HEK293T (cell line): ENCODE measurements around the gene STOML3.

Experiments used
- ARNT ChIP-seq: fragments of 450-650 bp; IDR thresholded peaks from 2 replicates; pipeline ENCODE4 v1.6.1; 2017; ENCODE audit warnings: mild to moderate bottlenecking
- BHLHE40 ChIP-seq: fragments of 450-650 bp; IDR thresholded peaks from 2 replicates; pipeline ENCODE4 v1.6.1; 2016; ENCODE audit warnings: mild to moderate bottlenecking, moderate library complexity, borderline replicate concordance
- CTBP1 ChIP-seq: fragments of 450-650 bp; IDR thresholded peaks from 2 replicates; pipeline ENCODE4 v1.6.1; 2016; ENCODE audit warnings: borderline replicate concordance
- ELF4 ChIP-seq: fragments of 450-650 bp; IDR thresholded peaks from 2 replicates; pipeline ENCODE4 v1.6.1; 2017; ENCODE audit warnings: antibody characterized with exemption
- FOXA1 ChIP-seq: fragments of 450-650 bp; IDR thresholded peaks from 2 replicates; pipeline ENCODE4 v1.6.1; 2016; ENCODE audit warnings: mild to moderate bottlenecking
- FOXK2 ChIP-seq: fragments of 450-650 bp; IDR thresholded peaks from 2 replicates; pipeline ENCODE4 v1.6.1; 2016; ENCODE audit warnings: mild to moderate bottlenecking
- FOXM1 ChIP-seq: fragments of 450-650 bp; IDR thresholded peaks from 2 replicates; pipeline ENCODE4 v1.6.1; 2017; ENCODE audit warnings: mild to moderate bottlenecking, borderline replicate concordance
- HDGF ChIP-seq: fragments of 450-650 bp; IDR thresholded peaks from 2 replicates; pipeline ENCODE4 v1.6.1; 2017; ENCODE audit warnings: antibody characterized with exemption, borderline replicate concordance
- L3MBTL2 ChIP-seq: fragments of 450-650 bp; conservative IDR thresholded peaks from 2 replicates; pipeline ENCODE4 v1.6.1; 2016; ENCODE audit warnings: mild to moderate bottlenecking
- LEF1 ChIP-seq: fragments of 450-650 bp; IDR thresholded peaks from 2 replicates; pipeline ENCODE4 v1.6.1; 2017; ENCODE audit warnings: mild to moderate bottlenecking, borderline replicate concordance
- NFRKB ChIP-seq: fragments of 450-650 bp; IDR thresholded peaks from 2 replicates; pipeline ENCODE4 v1.6.1; 2016; ENCODE audit warnings: mild to moderate bottlenecking, moderate library complexity
- PKNOX1 ChIP-seq: fragments of 450-650 bp; IDR thresholded peaks from 2 replicates; pipeline ENCODE4 v1.6.1; 2016
- SP1 ChIP-seq: fragments of 450-650 bp; IDR thresholded peaks from 2 replicates; pipeline ENCODE4 v1.6.1; 2017
- TARDBP ChIP-seq: fragments of 450-650 bp; IDR thresholded peaks from 2 replicates; pipeline ENCODE4 v1.6.1; 2016

- no peak for TF ChIP-seq ELF4
- no peak for TF ChIP-seq CTBP1
- TF ChIP-seq PKNOX1, result no peak
- no peak for TF ChIP-seq SP1
- TF ChIP-seq FOXM1, result no peak
- TF ChIP-seq LEF1, result no peak
- TF ChIP-seq FOXA1, result no peak
- TF ChIP-seq FOXK2, result no peak
- no peak for TF ChIP-seq BHLHE40
- no peak for TF ChIP-seq HDGF
- TF ChIP-seq TARDBP, result no peak
- TF ChIP-seq NFRKB, result no peak
- TF ChIP-seq ARNT, result no peak
- TF ChIP-seq L3MBTL2, result no peak
Observed at GRCh38 chr13:39039041-39039440, 48.4 kb upstream of the STOML3 start.
